Amniotic epithelial cell (primary cell): ENCODE data around the gene SERTAD2.

Source experiments
- DNase-seq: peaks from one replicate; pipeline ENCODE4 v3.0.0-alpha.2; 2010; ENCODE audit warnings: low read depth

Gene SERTAD2

GRCh38 chr2:64672708-64673107, 19.0 kb upstream of the SERTAD2 start:
- no peak for DNase-seq

GRCh38 chr2:64670047-64670446, 16.3 kb upstream of the SERTAD2 start:
- no peak for DNase-seq

DNA sequence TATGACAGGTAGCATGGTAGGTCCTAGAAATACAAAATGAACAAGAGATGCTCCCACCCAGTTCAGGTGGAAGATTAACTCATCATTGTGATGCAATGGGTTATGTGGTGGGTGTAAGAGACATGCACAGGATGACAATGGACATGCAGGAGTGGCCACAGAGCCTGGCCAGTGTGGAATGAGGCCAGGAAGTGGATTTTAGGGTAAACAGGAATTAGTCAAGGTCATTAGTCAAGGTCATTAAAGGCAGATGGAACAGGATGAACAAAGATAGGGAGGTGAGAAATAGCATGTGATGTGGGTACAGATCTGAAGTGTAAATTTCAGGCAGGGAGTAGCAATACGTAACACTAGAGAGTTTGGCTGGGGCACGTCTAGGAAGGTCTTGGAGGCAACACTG, 15.6 kb upstream of the SERTAD2 start:
- DNase-seq, result no peak

DNA sequence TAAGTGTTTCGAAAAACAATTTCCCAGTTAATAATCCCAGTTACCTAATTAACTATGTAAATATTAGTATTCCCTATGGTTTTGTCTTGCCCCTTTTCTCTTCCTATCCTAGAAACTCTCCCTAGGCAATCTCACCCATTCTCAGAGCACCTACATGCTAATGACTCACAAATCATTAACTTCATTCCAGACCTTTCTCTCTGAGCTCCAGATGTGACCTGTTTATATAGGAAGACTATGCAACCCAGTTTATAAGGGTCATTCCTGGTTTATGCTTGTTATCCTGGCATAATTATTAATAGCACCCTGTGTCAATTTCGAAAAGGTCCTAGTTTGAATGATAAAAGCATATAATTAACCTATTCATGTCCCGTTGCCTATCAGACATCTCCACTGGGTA, 14.8 kb upstream of the SERTAD2 start:
- no peak for DNase-seq

GRCh38 chr2:64667535-64667934, 13.8 kb upstream of the SERTAD2 start:
- no peak for DNase-seq

- no peak for DNase-seq
Observed at GRCh38 chr2:64666810-64667438, 13.2 kb upstream of the SERTAD2 start.

DNA sequence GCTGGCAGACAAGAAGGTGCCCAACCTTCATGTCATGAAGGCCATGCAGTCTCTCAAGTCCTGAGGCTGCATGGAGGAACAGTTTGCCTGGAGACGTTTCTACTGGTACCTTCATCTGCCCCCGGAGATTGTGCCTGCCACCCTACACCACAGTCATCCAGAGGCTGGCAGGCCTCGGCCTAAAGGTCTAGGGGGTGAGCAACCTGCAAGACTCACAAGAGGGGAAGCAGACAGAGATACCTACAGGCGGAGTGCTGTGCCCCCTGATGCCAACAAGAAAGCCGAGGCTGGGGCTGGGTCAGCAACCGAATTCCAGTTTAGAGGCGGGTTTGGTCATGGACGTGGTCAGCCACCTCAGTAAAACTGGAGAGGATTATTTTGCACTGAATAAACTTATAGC, 12.0 kb upstream of the SERTAD2 start:
- no peak for DNase-seq

DNA sequence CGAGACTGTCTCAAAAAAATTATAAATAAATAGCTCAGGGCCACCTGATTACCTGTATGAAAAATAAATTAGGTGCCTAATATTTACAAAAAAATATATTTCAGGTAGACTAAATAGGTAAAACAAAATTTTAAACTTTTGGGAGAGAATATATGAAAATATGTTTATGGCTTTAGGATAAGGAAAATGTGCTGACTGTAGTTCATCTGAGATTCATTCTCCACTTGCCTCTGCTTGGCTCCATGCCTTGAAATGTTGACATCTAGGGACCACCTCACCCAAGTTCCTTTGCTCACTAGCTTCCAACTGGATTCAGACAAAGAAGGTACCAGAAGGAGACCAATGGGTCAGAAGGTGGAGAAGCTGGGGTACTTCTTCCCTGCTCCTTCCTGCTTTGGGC, 9.7 kb upstream of the SERTAD2 start:
- no peak for DNase-seq

- no peak for DNase-seq
Observed at GRCh38 chr2:64661741-64662169, 8.0 kb upstream of the SERTAD2 start.

DNA sequence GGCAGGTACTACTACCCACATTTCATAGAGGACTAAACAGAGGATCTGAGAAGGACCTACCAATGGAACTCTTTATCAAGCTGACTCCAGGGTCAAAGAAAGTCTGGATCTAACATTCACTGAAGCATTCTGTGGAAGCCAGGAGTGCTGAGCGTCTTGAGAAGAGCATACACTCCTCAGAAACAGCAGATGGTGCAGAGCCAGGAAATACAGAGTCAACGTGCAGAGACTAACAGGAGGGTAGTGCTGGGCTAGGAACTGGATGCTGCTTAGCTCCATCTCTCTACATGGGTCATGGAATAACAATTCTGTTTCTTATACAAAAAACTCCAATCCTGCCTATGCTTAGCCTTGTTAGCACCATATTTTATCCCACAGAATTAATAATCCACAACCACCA, 5.5 kb upstream of the SERTAD2 start:
- DNase-seq, result no peak

- DNase-seq, result no peak
Observed at GRCh38 chr2:64658269-64658668, 4.6 kb upstream of the SERTAD2 start.

GRCh38 chr2:64657411-64657810, 3.7 kb upstream of the SERTAD2 start:
- no peak for DNase-seq

DNA sequence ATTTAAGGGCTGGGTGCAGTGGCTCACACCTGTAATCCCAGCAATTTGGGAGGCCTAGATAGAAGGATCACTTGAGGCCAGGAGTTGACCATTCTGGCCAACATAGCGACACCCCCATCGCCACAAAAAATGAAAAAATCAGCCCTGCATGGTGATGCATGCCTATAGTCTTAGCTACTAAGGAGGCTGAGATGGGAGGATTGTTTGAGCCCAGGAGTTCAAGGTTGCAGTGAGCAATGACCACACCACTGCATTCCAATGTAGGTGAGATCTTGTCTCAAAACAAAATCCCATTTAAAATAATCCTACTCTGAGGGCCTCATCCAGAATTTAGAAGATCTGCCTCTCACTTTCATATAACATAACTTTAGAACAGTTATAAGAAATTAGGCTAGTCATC, 2.7 kb upstream of the SERTAD2 start:
- DNase-seq, result no peak

DNA sequence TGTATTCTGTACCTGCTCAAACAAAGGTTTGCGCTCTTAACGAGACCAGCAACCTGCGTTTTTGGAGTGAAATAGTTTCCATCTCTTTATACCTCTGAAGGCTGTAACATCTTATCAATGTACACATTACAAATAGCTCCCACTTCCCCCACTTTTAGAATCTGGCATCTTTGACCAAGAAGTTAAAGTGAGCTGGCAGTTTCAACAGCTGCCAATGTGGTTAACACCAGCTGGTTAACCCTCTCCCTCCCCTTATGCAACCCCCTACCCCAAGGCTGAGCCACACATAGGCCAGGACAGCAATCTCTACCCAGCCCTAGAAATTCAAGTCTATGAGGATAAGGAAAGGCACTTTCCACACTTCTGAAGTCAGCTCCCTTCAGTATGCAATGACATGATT, 2.2 kb upstream of the SERTAD2 start:
- DNase-seq, result no peak

DNA sequence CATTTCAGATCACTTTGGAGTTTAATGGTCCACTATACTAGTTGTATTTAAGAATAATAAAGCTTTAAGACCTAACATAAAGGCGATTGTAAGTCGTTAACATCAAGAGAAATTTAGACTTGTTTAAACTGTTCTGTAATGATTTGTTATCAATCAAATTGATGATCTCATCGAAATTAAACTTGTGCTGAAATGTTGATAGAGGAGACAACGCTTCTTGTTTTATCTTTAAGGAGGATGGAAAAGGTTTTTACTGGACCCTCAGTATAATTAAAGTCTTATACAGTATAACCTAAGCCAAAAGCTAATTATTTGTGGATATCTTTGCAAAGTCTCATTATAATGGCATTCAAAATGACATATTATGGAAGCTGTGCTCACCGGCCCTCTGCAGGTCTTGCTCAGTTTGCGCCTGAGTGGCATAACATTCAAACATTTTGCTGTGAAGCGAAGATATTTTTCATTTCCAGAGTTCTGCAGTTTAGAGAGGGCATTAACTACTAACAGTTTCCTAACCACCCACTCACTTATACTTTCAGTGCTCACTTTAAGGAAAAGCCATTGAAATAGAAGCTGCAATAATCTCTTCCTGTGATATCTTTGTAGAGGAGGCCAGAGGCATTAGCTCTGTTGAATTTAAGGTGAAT, 1.4 kb upstream of the SERTAD2 start:
- DNase-seq, result no peak

GRCh38 chr2:64654063-64654811, 524 bp upstream of the SERTAD2 start:
- DNase-seq, result peak; percentile 55

DNA sequence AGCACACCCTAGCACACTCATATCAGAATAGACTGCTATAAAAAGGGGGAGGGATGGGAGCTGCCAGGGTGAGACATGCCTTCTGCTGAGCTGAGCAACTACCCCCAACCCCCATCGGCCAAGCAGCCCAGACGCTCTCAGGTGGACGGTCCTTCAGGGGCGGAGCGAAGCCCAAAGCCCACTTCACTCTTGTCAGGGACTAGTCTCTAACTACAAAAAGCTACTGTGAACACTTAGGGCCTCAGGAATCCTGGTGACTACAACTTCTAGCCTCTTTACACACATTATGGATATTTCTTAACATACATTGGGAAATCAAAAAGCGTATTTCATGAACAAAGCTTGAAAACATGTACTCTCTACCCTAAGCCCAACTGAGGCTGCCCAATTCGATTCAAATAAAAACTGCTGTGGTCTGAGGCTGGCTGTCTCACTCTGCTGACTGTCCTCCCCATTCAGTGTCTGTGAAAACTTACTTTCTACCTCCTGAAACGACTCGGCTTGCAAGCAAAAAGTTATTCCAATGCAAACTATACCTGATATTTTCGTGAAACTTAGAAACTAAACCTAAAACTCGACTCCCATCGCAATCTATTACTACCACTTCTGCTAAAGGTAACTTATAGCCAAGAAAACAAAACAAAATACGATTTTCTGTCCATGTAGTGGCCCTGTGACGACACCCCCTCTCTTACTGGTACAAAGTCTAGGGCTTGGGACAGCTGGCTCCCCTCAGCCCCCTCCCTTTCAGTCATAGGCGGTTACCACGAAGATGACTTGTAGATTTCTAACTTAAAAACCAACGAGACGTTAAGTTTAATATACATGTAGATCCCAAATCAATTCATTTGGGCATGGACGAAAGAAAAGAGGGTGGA, 1.2 kb downstream of the SERTAD2 start:
- peak; percentile 87 for DNase-seq

DNA sequence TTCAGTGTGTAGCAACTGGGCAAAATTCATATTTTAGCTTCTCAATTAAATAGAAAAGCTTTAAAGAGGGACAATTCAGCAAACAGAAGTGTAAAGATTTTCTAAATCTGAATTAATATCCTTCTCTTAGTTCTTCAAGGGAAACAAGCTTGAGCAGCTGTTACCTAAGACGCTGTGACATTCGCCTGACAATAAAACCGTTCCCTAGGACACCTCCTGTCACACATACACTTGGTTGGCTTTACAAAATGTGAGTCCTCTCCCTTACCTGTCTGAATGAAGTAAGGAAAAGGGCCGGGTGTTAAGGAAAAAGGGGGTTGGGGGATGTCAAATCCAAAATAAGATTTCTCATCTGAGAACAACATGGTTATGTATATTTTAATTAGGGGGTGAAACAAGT, 2.1 kb downstream of the SERTAD2 start:
- DNase-seq, result no peak

DNA sequence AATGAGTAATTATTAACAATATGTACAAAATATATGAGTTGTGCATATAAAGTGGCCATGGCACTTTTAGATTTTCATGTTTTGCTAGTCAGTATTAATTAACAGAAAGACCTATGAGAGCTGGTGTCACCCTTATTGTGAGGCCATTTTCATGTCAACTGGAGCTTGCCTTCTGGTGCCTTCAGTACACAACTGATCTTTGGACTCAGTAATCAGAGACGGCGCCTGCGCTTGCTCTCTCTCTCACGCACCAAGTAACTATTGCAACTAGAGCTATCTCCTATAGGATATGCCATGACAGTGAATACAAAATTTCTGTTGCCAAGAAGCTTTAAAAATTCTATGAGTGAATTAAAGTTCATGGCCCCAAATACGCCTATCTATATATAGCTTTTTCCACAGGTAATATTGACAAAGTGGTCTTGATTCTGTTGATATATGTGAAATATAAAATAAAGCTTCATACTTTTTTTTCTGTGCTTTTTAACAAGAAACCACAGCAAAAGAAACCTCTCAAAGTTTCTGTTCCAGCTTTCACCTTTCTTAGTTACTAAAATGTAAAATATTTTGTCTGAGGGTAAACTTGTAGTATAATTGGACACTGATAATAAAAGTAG, 2.9 kb downstream of the SERTAD2 start:
- DNase-seq, result no peak

DNA sequence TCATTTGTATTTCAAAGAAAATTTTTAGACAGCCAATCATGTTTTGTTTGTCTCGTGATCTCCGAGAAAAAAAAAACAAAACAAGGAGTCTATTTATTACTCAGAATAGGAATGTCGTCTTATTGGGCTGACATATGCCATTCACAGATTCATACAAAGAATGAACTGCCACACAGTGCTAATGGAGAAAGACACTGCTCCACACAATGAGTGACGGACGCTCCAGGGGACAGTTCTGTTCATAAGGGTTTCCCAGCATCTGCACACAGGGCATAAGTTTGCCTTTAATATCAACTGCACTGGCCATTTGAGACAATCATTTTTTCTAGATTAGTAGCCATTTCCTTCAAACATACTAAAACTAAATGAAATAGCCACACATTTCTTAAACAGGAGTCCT, 3.4 kb downstream of the SERTAD2 start:
- DNase-seq, result no peak

- no peak for DNase-seq
Observed at GRCh38 chr2:64649626-64650025, 4.1 kb downstream of the SERTAD2 start.

DNA sequence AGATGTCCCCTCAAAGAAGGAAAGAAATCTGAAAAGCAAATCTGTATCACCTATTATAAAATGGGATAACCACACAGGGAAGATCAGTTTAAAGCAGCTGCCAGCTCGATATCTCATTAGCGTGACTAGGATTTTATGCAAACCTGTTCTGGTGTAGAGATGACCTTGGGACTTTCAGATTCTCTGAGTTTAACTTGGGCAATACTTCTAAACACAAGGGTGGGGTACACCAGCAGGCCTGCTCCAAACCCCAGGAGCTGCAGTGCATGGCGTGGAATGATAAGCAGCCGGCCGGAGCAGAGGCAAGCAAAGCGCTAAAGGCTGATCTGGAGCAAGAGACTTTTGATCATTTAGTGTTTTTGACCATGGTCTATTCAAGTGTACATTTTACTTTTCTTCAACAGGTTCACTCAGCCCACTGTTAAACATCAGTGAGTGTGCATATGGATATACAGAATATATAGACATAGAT, 4.7 kb downstream of the SERTAD2 start:
- DNase-seq, result no peak
